HEK293T (cell line): ENCODE measurements around the gene RSRC1.

Experiments used
- CTCF ChIA-PET: fragments of 350-600 bp; formaldehyde crosslinking; extraction: SDS; loops from one replicate; lab custom pipeline; 2021; ENCODE audit warnings: antibody characterized with exemption, inconsistent platforms; lab: Yijun Ruan, JAX
- POLR2A ChIA-PET: fragments of 350-600 bp; formaldehyde crosslinking; extraction: SDS; loops from one replicate; lab custom pipeline; 2020; ENCODE audit warnings: antibody characterized with exemption, inconsistent platforms; lab: Yijun Ruan, JAX
- DNase-seq: peaks from one replicate; pipeline ENCODE4 v3.0.0; 2012; ENCODE audit warnings: mixed read lengths; ENCODE audit errors: extremely low spot score
- ARNT ChIP-seq: fragments of 450-650 bp; IDR thresholded peaks from 2 replicates; pipeline ENCODE4 v1.6.1; 2017; ENCODE audit warnings: mild to moderate bottlenecking
- BHLHE40 ChIP-seq: fragments of 450-650 bp; IDR thresholded peaks from 2 replicates; pipeline ENCODE4 v1.6.1; 2016; ENCODE audit warnings: mild to moderate bottlenecking, moderate library complexity, borderline replicate concordance
- CTBP1 ChIP-seq: fragments of 450-650 bp; IDR thresholded peaks from 2 replicates; pipeline ENCODE4 v1.6.1; 2016; ENCODE audit warnings: borderline replicate concordance
- ELF4 ChIP-seq: fragments of 450-650 bp; IDR thresholded peaks from 2 replicates; pipeline ENCODE4 v1.6.1; 2017; ENCODE audit warnings: antibody characterized with exemption
- FOXA1 ChIP-seq: fragments of 450-650 bp; IDR thresholded peaks from 2 replicates; pipeline ENCODE4 v1.6.1; 2016; ENCODE audit warnings: mild to moderate bottlenecking
- FOXK2 ChIP-seq: fragments of 450-650 bp; IDR thresholded peaks from 2 replicates; pipeline ENCODE4 v1.6.1; 2016; ENCODE audit warnings: mild to moderate bottlenecking
- FOXM1 ChIP-seq: fragments of 450-650 bp; IDR thresholded peaks from 2 replicates; pipeline ENCODE4 v1.6.1; 2017; ENCODE audit warnings: mild to moderate bottlenecking, borderline replicate concordance
- HDGF ChIP-seq: fragments of 450-650 bp; IDR thresholded peaks from 2 replicates; pipeline ENCODE4 v1.6.1; 2017; ENCODE audit warnings: antibody characterized with exemption, borderline replicate concordance
- L3MBTL2 ChIP-seq: fragments of 450-650 bp; conservative IDR thresholded peaks from 2 replicates; pipeline ENCODE4 v1.6.1; 2016; ENCODE audit warnings: mild to moderate bottlenecking
- LEF1 ChIP-seq: fragments of 450-650 bp; IDR thresholded peaks from 2 replicates; pipeline ENCODE4 v1.6.1; 2017; ENCODE audit warnings: mild to moderate bottlenecking, borderline replicate concordance
- NFRKB ChIP-seq: fragments of 450-650 bp; IDR thresholded peaks from 2 replicates; pipeline ENCODE4 v1.6.1; 2016; ENCODE audit warnings: mild to moderate bottlenecking, moderate library complexity
- SP1 ChIP-seq: fragments of 450-650 bp; IDR thresholded peaks from 2 replicates; pipeline ENCODE4 v1.6.1; 2017
- SUZ12 ChIP-seq: fragments of 450-650 bp; IDR thresholded peaks from 2 replicates; pipeline ENCODE4 v1.6.1; 2016; ENCODE audit warnings: mild to moderate bottlenecking
- TARDBP ChIP-seq: fragments of 450-650 bp; IDR thresholded peaks from 2 replicates; pipeline ENCODE4 v1.6.1; 2016
- ZNF384 ChIP-seq: fragments of 450-650 bp; IDR thresholded peaks from 2 replicates; pipeline ENCODE4 v1.6.1; 2016
- TF ChIP-seq, protein P1 (sequence below): fragments of 450-650 bp; IDR thresholded peaks from 2 replicates; pipeline ENCODE4 v1.6.1; 2016

Gene RSRC1

DNA sequence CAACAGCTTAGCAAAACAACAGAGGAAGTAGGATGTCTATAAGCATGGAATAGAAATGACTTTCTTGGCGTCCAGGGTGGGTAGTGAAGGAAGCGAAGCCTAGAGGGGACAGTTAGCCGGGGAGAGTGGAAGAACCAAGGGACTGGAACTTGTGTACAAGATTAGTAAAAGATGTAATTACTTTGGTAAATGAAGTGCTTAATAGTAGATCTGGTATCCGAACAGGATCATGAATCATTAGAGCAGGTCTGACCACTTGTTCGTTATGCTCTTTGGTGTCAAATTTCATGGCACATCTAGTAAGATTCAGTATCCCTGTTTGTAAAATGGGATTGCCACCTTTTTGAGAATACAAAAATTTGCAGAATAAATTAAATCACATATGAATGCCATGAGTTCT, 348.6 kb downstream of the RSRC1 start:
- ChIA-PET CTCF (no interaction called here), POLR2A (no interaction called here)
- no peak for DNase-seq
- no peak for TF ChIP-seq ARNT
- no peak for TF ChIP-seq SUZ12
- no peak for TF ChIP-seq L3MBTL2
- no peak for TF ChIP-seq FOXM1
- TF ChIP-seq, protein P1, sequence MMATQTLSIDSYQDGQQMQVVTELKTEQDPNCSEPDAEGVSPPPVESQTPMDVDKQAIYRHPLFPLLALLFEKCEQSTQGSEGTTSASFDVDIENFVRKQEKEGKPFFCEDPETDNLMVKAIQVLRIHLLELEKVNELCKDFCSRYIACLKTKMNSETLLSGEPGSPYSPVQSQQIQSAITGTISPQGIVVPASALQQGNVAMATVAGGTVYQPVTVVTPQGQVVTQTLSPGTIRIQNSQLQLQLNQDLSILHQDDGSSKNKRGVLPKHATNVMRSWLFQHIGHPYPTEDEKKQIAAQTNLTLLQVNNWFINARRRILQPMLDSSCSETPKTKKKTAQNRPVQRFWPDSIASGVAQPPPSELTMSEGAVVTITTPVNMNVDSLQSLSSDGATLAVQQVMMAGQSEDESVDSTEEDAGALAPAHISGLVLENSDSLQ: no peak
- TF ChIP-seq CTBP1: no peak
- TF ChIP-seq NFRKB: no peak
- TF ChIP-seq FOXK2: no peak
- no peak for TF ChIP-seq SP1
- TF ChIP-seq ZNF384: no peak
- no peak for TF ChIP-seq ELF4
- no peak for TF ChIP-seq TARDBP
- TF ChIP-seq HDGF: no peak
- TF ChIP-seq LEF1: no peak
- no peak for TF ChIP-seq BHLHE40
- TF ChIP-seq FOXA1: no peak

DNA sequence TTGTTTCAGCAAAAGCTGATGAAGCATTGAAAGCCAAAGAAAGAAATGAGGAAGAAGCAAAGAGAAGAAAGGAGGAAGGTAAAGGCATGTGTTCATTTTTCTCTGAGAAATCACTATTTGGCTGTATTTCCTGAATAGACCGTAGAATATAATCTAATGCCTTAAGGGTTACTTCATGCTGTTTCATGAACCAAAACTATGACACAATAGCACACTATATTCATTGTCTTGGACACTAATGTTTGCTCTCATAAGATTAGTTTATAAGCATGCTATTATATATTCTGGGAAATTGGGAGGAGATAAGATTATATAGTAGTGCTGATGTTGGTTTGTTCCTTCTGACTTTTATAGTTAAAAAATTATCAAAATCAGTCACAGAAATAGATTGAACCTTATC, 351.0 kb downstream of the RSRC1 start:
- TF ChIP-seq NFRKB: no peak
- no peak for TF ChIP-seq ZNF384
- TF ChIP-seq ELF4: no peak
- no peak for TF ChIP-seq SP1
- no peak for TF ChIP-seq BHLHE40
- no peak for TF ChIP-seq CTBP1
- no peak for TF ChIP-seq L3MBTL2
- no peak for TF ChIP-seq SUZ12
- TF ChIP-seq FOXM1: no peak
- TF ChIP-seq, protein P1: no peak
- no peak for TF ChIP-seq TARDBP
- TF ChIP-seq HDGF: no peak
- TF ChIP-seq FOXK2: no peak
- no peak for DNase-seq
- ChIA-PET CTCF (no interaction called here), POLR2A (no interaction called here)

DNA sequence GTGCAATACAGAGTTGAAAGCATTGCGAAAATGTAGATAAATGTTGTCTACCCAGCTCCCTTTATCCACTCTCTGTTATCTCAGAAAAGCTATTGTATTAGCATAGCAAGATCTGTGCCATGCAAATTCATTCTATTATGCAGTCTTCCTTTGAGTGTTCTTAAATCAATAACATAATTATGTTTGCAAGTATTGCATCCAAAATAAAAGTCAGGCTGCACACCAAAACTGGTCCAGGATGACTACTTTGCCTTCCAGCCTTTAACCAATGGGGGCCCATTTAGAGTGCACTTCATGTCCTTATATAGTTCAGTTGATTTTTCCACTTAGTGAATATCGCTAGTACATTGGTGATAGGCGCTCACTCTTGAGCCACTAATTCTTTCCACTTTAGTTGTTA, 353.7 kb downstream of the RSRC1 start:
- no peak for TF ChIP-seq HDGF
- no peak for TF ChIP-seq FOXK2
- POLR2A ChIA-PET: no interaction called here
- DNase-seq: no peak
- CTCF ChIA-PET: no interaction called here

DNA sequence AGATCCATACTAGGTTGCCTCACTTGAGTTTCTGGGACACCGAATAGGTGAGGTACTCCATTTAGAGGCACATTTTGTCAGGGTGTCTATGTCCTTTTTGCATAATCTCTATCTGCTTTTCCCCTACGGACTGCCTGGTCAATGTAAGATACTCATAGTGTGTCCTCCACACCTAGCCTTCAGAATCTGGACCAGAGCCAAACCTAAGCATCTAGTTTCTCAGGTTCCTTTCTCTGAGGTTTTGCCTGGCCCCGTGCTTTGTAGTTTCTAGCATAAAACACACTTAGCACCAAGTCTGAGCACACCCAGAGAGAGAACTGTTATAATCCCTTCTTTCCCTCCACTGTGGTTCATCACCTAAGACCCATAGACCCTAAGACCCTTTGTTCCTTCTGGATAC, 355.2 kb downstream of the RSRC1 start:
- POLR2A ChIA-PET: no interaction called here
- CTCF ChIA-PET: no interaction called here
- no peak for DNase-seq
- no peak for TF ChIP-seq BHLHE40
- TF ChIP-seq FOXA1: no peak
- no peak for TF ChIP-seq FOXK2
- TF ChIP-seq ZNF384: no peak

DNA sequence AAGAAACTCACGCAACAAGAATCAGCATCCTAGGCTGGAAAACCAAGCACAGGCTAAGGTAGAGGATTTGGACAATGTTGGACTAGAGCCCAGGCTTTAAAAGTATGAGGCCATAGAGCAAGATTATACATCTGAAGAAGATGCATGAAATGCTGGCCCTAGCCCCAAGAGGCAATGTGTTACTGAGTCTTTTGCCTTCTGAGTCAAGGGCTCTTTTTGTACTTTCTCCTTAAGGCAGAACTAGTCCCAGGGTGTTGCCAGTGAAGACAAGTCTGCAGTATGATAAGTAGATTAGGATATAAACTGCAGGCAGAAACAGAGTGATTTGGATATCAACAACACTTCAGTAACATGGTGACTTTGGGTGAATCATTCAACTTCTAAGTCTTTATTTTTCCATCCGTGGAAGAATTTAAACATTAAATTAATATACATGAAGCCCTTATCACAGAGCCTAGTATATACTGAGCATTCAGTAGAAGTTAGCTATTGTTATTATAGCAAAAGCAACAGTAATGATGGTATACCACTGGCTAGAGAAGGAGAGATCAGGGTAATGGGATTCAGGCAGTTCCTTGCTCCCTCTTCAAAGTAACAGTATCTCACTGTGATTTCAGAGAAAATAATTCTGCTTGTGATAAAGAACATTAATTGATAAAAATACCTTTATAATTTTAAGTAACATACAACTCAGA, 361.2 kb downstream of the RSRC1 start:
- DNase-seq: no peak
- CTCF ChIA-PET: no interaction called here
- POLR2A ChIA-PET: no interaction called here
- no peak for TF ChIP-seq BHLHE40
- no peak for TF ChIP-seq HDGF
- TF ChIP-seq LEF1: no peak
- no peak for TF ChIP-seq TARDBP
- no peak for TF ChIP-seq ELF4
- no peak for TF ChIP-seq NFRKB
- TF ChIP-seq L3MBTL2: no peak

DNA sequence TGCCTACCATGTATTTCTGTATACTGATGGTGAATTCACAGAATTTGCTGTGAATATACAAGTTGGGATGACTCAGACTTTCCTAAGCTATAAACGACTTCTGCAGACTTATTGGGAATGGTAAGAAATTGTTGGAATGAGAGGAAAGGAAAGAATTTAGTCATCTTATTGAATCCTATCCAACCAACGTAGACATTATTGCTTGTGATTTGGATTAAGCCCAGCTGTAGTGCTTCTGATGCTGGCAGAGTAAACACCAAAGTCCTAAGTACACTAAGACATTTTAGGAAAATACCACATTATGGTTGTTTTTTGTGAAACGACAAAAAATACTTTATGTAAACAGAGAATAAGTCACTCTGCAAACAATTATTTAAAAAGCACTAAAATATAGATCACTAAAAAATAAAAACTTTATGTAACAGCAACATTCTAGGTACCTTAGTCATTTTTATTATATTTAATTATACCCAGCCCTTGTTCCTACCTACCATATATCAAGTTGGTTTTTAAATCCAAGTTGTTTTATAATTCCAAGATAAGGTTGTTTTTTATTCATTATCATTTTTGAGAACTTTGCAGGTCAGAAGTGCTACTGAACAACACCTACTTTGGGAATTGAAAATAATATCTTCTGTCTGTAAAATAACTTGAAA, 361.9 kb downstream of the RSRC1 start:
- no peak for DNase-seq
- TF ChIP-seq ZNF384 (no peak), BHLHE40 (no peak), L3MBTL2 (no peak), ARNT (no peak), SUZ12 (no peak), NFRKB (no peak)
- TF ChIP-seq, protein P1: no peak
- ChIA-PET POLR2A (no interaction called here), CTCF (no interaction called here)

DNA sequence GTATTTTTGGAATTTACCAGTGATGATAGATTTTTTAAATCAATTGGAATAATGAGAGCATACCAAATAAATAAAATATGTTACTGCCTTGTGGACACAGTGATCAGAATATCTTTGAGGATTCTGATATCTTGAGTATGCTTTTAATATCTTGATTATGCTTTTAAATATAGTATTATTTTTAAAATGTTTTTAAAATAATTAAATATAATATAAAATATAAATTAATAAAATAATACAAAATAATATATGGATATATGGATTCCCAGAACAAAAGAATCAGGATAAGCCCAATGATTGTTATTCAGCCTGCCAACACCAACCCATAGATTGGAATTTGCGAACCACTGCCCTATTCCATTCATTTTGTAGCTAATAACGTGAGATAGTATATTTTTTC, 369.2 kb downstream of the RSRC1 start:
- CTCF ChIA-PET: no interaction called here
- no peak for DNase-seq
- TF ChIP-seq, protein P1: no peak
- TF ChIP-seq ZNF384 (no peak), FOXM1 (no peak), HDGF (no peak), ARNT (no peak), FOXK2 (no peak), L3MBTL2 (no peak), SUZ12 (no peak), NFRKB (no peak), ELF4 (no peak), CTBP1 (no peak), SP1 (no peak), TARDBP (no peak), FOXA1 (no peak), LEF1 (no peak), BHLHE40 (no peak)
- POLR2A ChIA-PET: no interaction called here
